PC-9 (cell line): Measurements from ENCODE around the gene ABL1. TPM values are rescaled to one million over a fixed set of nuclear protein-coding genes. Genes with fewer than 3 reads are reported as not detected.

ENCODE experiments used
- Bru-seq: library from RNA; stranded (reverse); fragments of 400-500 nt; gene quantifications from one replicate; lab custom pipeline; 2021; lab: Mats Ljungman, UMichigan
- BruChase-seq, 2 experiments: library from RNA; stranded (reverse); fragments of 400-500 nt; gene quantifications; one replicate each; lab custom pipeline; 2021; lab: Mats Ljungman, UMichigan
- BruUV-seq: library from RNA; stranded (reverse); fragments of 400-500 nt; replicated peaks from 2 replicates; lab custom pipeline; 2021; lab: Mats Ljungman, UMichigan
- CTCF ChIA-PET: fragments of 300-600 bp; sonication (Branson Sonifier 250); formaldehyde crosslinking; loops from one replicate; lab custom pipeline; 2022; ENCODE audit warnings: antibody characterized with exemption; lab: Charles Lee
- POLR2A ChIA-PET: fragments of 300-600 bp; sonication (Branson Sonifier 250); formaldehyde crosslinking; loops from one replicate; lab custom pipeline; 2022; ENCODE audit warnings: antibody characterized with exemption; ENCODE audit not compliant: unreplicated experiment; lab: Charles Lee
- DNase-seq, 2 experiments: peaks; one replicate each; pipeline versions ENCODE4 v3.0.0 to v3.0.0-alpha.2; 2015 to 2022; ENCODE audit warnings: mixed read lengths in 1 of 2
- H2AFZ ChIP-seq: fragments of 200-600 bp; sonication (generic); 2 replicates; pipeline ENCODE4 v1.8.1; 2017; ENCODE audit warnings: antibody characterized with exemption
- H3F3A ChIP-seq: fragments of 200-600 bp; sonication (generic); 2 replicates; pipeline ENCODE4 v1.8.1; 2017; ENCODE audit warnings: antibody characterized with exemption, mild to moderate bottlenecking, low read depth; ENCODE audit not compliant: insufficient read depth
- H3K27ac ChIP-seq: fragments of 200-600 bp; sonication (generic); 2 replicates; pipeline ENCODE4 v1.6.1; 2016; ENCODE audit warnings: mixed run types
- H3K27me3 ChIP-seq: fragments of 200-600 bp; sonication (generic); 2 replicates; pipeline ENCODE4 v1.6.1; 2016; ENCODE audit warnings: low read depth, mixed run types; ENCODE audit not compliant: insufficient read depth
- H3K36me3 ChIP-seq: fragments of 200-600 bp; sonication (generic); 2 replicates; pipeline ENCODE4 v1.6.1; 2016; ENCODE audit warnings: low read depth, mixed run types
- H3K4me1 ChIP-seq: fragments of 200-600 bp; sonication (generic); replicated peaks from 2 replicates; pipeline ENCODE4 v1.6.1; 2016; ENCODE audit warnings: mixed run types; ENCODE audit not compliant: insufficient read depth
- H3K4me2 ChIP-seq: fragments of 200-600 bp; sonication (generic); 2 replicates; pipeline ENCODE4 v1.6.1; 2017; ENCODE audit warnings: mixed run types
- H3K4me3 ChIP-seq: fragments of 200-600 bp; sonication (generic); 2 replicates; pipeline ENCODE4 v1.6.1; 2016; ENCODE audit warnings: mixed run types
- H3K79me2 ChIP-seq: fragments of 200-600 bp; sonication (generic); 2 replicates; pipeline ENCODE4 v1.6.1; 2017; ENCODE audit warnings: low read depth, mixed run types
- H3K9me2 ChIP-seq: fragments of 200-600 bp; sonication (generic); 2 replicates; pipeline ENCODE4 v1.8.1; 2017; ENCODE audit warnings: mild to moderate bottlenecking; ENCODE audit not compliant: insufficient read depth
- H3K9me3 ChIP-seq: fragments of 200-600 bp; sonication (generic); 2 replicates; pipeline ENCODE4 v1.8.1; 2016; ENCODE audit warnings: low read depth; ENCODE audit not compliant: insufficient read depth
- H4K20me1 ChIP-seq: fragments of 200-600 bp; sonication (generic); 2 replicates; pipeline ENCODE4 v1.8.1; 2017; ENCODE audit not compliant: insufficient read depth
- CTCF ChIP-seq: fragments of 200-600 bp; sonication (generic); conservative IDR thresholded peaks from 2 replicates; pipeline ENCODE4 v1.6.1; 2017; ENCODE audit warnings: mixed run types, antibody characterized with exemption, mild to moderate bottlenecking, moderate library complexity
- EZH2 ChIP-seq: fragments of 200-600 bp; sonication (generic); IDR thresholded peaks from 2 replicates; pipeline ENCODE4 v1.8.0; 2017; ENCODE audit warnings: antibody characterized with exemption, low read depth
- intact Hi-C: fragments of 100-400 bp; cut with micrococcal nuclease; formaldehyde crosslinking; loops from one replicate; pipeline ENCODE4 v1.10.0; 2022; ENCODE audit not compliant: unreplicated experiment
- long read RNA-seq: library from polyadenylated mRNA; stranded (forward); transcript quantifications from one replicate; pipeline ENCODE4 v2.0.0, GENCODE V29; 2022
- total RNA-seq: library from RNA; stranded (reverse); gene quantifications from 2 replicates; pipeline ENCODE4 v1.2.3, GENCODE V29; 2021

Gene ABL1
- total RNA-seq (48.6 and 54.8 TPM in 2 replicates), Bru-seq, nascent RNA (percentile 75 among the genes with signal in this experiment), BruChase-seq, experiment 1, labeled RNA remaining after a 2-hour chase (percentile 68 among the genes with signal in this experiment), BruChase-seq, experiment 2, labeled RNA remaining after a 6-hour chase (percentile 68 among the genes with signal in this experiment)
- long read RNA-seq, full-length matches to known transcripts = 13 of 29 reads
- long read RNA-seq, partial matches to known transcripts = 11 of 29 reads
- long read RNA-seq, other reads (novel, unspliced or antisense) = 5 of 29 reads

- H3K27ac ChIP-seq = peak within 1 kb of the TSS; percentile 50
Observed at GRCh38 chr9:130834371-130835336, at the start of gene ABL1. Gene ABL1 (plus strand): TSS chr9:130835254. CDS start chr9:130835447, 193 bp downstream.

GRCh38 chr9:130785940-130786508 is 49.0 kb upstream of the ABL1 start:
- H3K9me2 ChIP-seq = no peaks in the 10 kb centered on the region
- H4K20me1 ChIP-seq = no peaks in the 10 kb centered on the region; the same call in 1 of the 2 replicates
- ChIA-PET CTCF (interaction anchor here (0.7 kb wide), 1 partner anchor 19 kb away, joined by 7 read pairs; no protein-coding TSS in a partner anchor), POLR2A (no interaction called here)
- no TSS peak for BruUV-seq
- TF ChIP-seq CTCF = no peak
- no peak for TF ChIP-seq EZH2
- DNase-seq = no peak
- no peaks in the 10 kb centered on the region for H3F3A ChIP-seq
- no peaks in the 10 kb centered on the region; the same call in 1 of the 2 replicates for H3K36me3 ChIP-seq
- no peak overlapping the region for H3K4me2 ChIP-seq
- H3K79me2 ChIP-seq = no peaks in the 10 kb centered on the region
- H3K4me1 ChIP-seq = no peaks in the 10 kb centered on the region
- peaks cover 14% of the 10 kb centered on the region for H3K9me3 ChIP-seq
- H2AFZ ChIP-seq = no peak overlapping the region
- intact Hi-C loops = no loop called here
- H3K4me3 ChIP-seq = no peak overlapping the region
- H3K27me3 ChIP-seq = no peaks in the 10 kb centered on the region
- H3K27ac ChIP-seq = no peak overlapping the region

More at GRCh38 chr9:130834371-130835336, at the start of gene ABL1:
- DNase-seq = peak; percentile 58 to 73
- peak within 1 kb of the TSS; percentile 98 for H3K4me2 ChIP-seq
- no peaks in the 10 kb centered on the region; the same call in 1 of the 2 replicates for H3K36me3 ChIP-seq
- H4K20me1 ChIP-seq = peaks cover 7% of the 10 kb centered on the region
- ChIA-PET CTCF (interaction anchor here (0.5 to 0.6 kb wide), 2 partner anchors 161 to 534 kb away, joined by 3 to 4 read pairs; no protein-coding TSS in a partner anchor), POLR2A (interaction anchor here (0.5 kb wide), 1 partner anchor 40 kb away, joined by 4 read pairs; no protein-coding TSS in a partner anchor)
- peaks cover 30% of the 10 kb centered on the region for H3K4me1 ChIP-seq
- no peaks in the 10 kb centered on the region for H3K9me3 ChIP-seq
- TSS peak; percentile 21 for BruUV-seq
- peaks cover 36% of the 10 kb centered on the region; the same call in 1 of the 2 replicates for H3F3A ChIP-seq
- TF ChIP-seq CTCF = no peak
- no peak for TF ChIP-seq EZH2
- peaks cover 52% of the 10 kb centered on the region for H3K79me2 ChIP-seq
- peak within 1 kb of the TSS; percentile 79 for H3K4me3 ChIP-seq
- H3K27me3 ChIP-seq = no peaks in the 10 kb centered on the region
- no peaks in the 10 kb centered on the region for H3K9me2 ChIP-seq
- H2AFZ ChIP-seq = peak within 1 kb of the TSS; percentile 80
- intact Hi-C loops = no loop called here

GRCh38 chr9:130786526-130786925 is 48.5 kb upstream of the ABL1 start:
- H3K27ac ChIP-seq = no peak overlapping the region
- H3F3A ChIP-seq = no peaks in the 10 kb centered on the region
- ChIA-PET POLR2A (no interaction called here), CTCF (interaction anchor here (0.7 kb wide), 1 partner anchor 550 kb away, joined by 3 read pairs; no protein-coding TSS in a partner anchor)
- H4K20me1 ChIP-seq = no peaks in the 10 kb centered on the region; the same call in 1 of the 2 replicates
- no peaks in the 10 kb centered on the region for H3K9me2 ChIP-seq
- no peak overlapping the region for H2AFZ ChIP-seq
- H3K4me2 ChIP-seq = no peak overlapping the region
- peaks cover 14% of the 10 kb centered on the region for H3K9me3 ChIP-seq
- TF ChIP-seq EZH2 = no peak
- TF ChIP-seq CTCF = no peak
- H3K27me3 ChIP-seq = no peaks in the 10 kb centered on the region
- no peak overlapping the region for H3K4me3 ChIP-seq
- no peaks in the 10 kb centered on the region; the same call in 1 of the 2 replicates for H3K36me3 ChIP-seq
- H3K79me2 ChIP-seq = no peaks in the 10 kb centered on the region
- H3K4me1 ChIP-seq = no peaks in the 10 kb centered on the region
- intact Hi-C loops = no loop called here
- no TSS peak for BruUV-seq
- DNase-seq = no peak
